Measurements from ENCODE around the gene CNTNAP2.

DNA sequence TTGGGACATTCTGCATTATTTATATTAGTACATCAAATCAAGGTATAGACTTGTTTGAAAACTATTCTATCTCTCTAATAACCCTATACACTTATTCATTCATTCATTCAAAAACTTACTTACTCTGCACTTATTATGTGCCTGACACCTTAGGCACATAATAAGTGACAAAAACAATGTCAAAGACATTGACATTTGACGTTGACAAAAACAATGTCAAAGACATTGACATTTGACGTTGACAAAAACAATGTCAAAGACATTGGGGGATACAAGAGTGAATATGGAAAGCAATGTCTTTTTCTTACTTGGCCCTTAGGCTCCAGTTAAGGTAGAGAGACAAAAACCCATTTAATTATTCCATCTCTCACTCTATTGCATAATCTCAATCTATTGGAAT lies 116.0 kb downstream of the CNTNAP2 start:
- no peak for TF ChIP-seq GATA3 (IDR thresholded peaks at IDR 0.05; ENCODE audit: low read depth, low read length)
- no peak for TF ChIP-seq GATA2 (IDR thresholded peaks at IDR 0.05; ENCODE audit: low read depth, low read length)
